Ovary (tissue), 3 donors: ENCODE measurements around the gene RBM28.

Experiments used
- CTCF ChIP-seq, 3 donors: fragments of 450-650 bp in 2 of 3; fragments of 200-600 bp in 1 of 3; IDR thresholded peaks; one replicate each; pipeline versions ENCODE4 v1.5.1 to v1.8.0; 2016 to 2022; ENCODE audit warnings: antibody characterized with exemption in 3 of 3, mild to moderate bottlenecking in 1 of 3
- EP300 ChIP-seq: sonication (generic); formaldehyde crosslinking; IDR thresholded peaks from one replicate; pipeline ENCODE4 v1.6.1; 2017; ENCODE audit warnings: antibody characterized with exemption
- POLR2A ChIP-seq: fragments of 450-650 bp; IDR thresholded peaks from one replicate; pipeline ENCODE4 v1.6.1; 2017; ENCODE audit warnings: antibody characterized with exemption, mild to moderate bottlenecking, moderate library complexity
- donor health status: DM: no; HTN: no; CAD: no.

GRCh38 chr7:128353189-128353588, 9.5 kb upstream of the RBM28 start:
- TF ChIP-seq CTCF (IDR thresholded peaks at IDR 0.05) (no peak), EP300 (no peak), POLR2A (no peak)
